AG10803 (cell line): ENCODE measurements around the gene ADCY1.

ENCODE experiments used
- DNase-seq: peaks from one replicate; pipeline ENCODE4 v3.0.0; 2010; ENCODE audit warnings: low read depth
- H3K4me3 ChIP-seq: 2 replicates; pipeline ENCODE4 v1.5.1; 2011; ENCODE audit warnings: mild to moderate bottlenecking, low read length, control low read depth
- CTCF ChIP-seq: conservative IDR thresholded peaks from 2 replicates; pipeline ENCODE4 v1.5.1; 2011; ENCODE audit warnings: mild to moderate bottlenecking, low read length, control low read depth, inconsistent platforms

Gene ADCY1

GRCh38 chr7:45598886-45599520 lies 24.8 kb downstream of the ADCY1 start:
- DNase-seq, result no peak
- no peak for TF ChIP-seq CTCF
- no peak overlapping the region for H3K4me3 ChIP-seq

GRCh38 chr7:45599851-45600706 lies 25.9 kb downstream of the ADCY1 start:
- no peak for DNase-seq
- no peak for TF ChIP-seq CTCF
- H3K4me3 ChIP-seq, result no peak overlapping the region

GRCh38 chr7:45601094-45601493 lies 26.9 kb downstream of the ADCY1 start:
- DNase-seq, result no peak
- no peak overlapping the region for H3K4me3 ChIP-seq
- no peak for TF ChIP-seq CTCF

- no peak for DNase-seq
- TF ChIP-seq CTCF, result no peak
- no peak overlapping the region for H3K4me3 ChIP-seq
Measured at GRCh38 chr7:45601816-45602540, 27.8 kb downstream of the ADCY1 start.

- no peak for TF ChIP-seq CTCF
- H3K4me3 ChIP-seq, result no peak overlapping the region
- no peak for DNase-seq
Measured at GRCh38 chr7:45606050-45606449, 31.9 kb downstream of the ADCY1 start.

- no peak for TF ChIP-seq CTCF
- H3K4me3 ChIP-seq, result no peak overlapping the region
- DNase-seq, result no peak
Measured at GRCh38 chr7:45606931-45607330, 32.8 kb downstream of the ADCY1 start.
